Neural cell (in vitro differentiated cells): ENCODE measurements around the gene NECAP2. TPM values are rescaled to one million over a fixed set of nuclear protein-coding genes. Genes with fewer than 3 reads are reported as not detected.

Experiments used
- H2AFZ ChIP-seq: fragments of 200-600, 300-800 bp; sonication (generic), shearing (Covaris generic); 2 replicates; pipeline ENCODE4 v1.6.0; 2014; ENCODE audit warnings: low read depth, mild to moderate bottlenecking, antibody characterized with exemption, low read length, moderate library complexity
- H3F3A ChIP-seq: fragments of 200-600 bp; shearing (Covaris generic); 2 replicates; pipeline ENCODE4 v1.6.1; 2016; ENCODE audit warnings: mild to moderate bottlenecking, moderate library complexity, mixed read lengths, antibody characterized with exemption, low read length; ENCODE audit not compliant: insufficient read depth, poor library complexity, severe bottlenecking
- H3K27ac ChIP-seq: fragments of 200-600, 300-800 bp; sonication (generic), shearing (Covaris generic); 2 replicates; pipeline ENCODE4 v1.5.1; 2014; ENCODE audit warnings: mild to moderate bottlenecking, low read length, moderate library complexity
- H3K27me3 ChIP-seq: fragments of 300-800, 200-600 bp; sonication (generic), shearing (Covaris generic); 2 replicates; pipeline ENCODE4 v1.6.0; 2014; ENCODE audit warnings: mild to moderate bottlenecking, low read depth, low read length, moderate library complexity; ENCODE audit not compliant: insufficient read depth
- H3K36me3 ChIP-seq: fragments of 300-800, 200-600 bp; sonication (generic), shearing (Covaris generic); 2 replicates; pipeline ENCODE4 v1.5.1; 2014; ENCODE audit warnings: mild to moderate bottlenecking, antibody characterized with exemption, low read length, moderate library complexity; ENCODE audit not compliant: insufficient read depth
- H3K4me2 ChIP-seq: fragments of 300-800, 200-600 bp; sonication (generic), shearing (Covaris generic); 2 replicates; pipeline ENCODE4 v1.6.0; 2014; ENCODE audit warnings: mild to moderate bottlenecking, low read length
- H3K4me3 ChIP-seq: fragments of 300-800, 200-600 bp; sonication (generic), shearing (Covaris generic); 2 replicates; pipeline ENCODE4 v1.5.1; 2014; ENCODE audit warnings: mild to moderate bottlenecking, low read length, moderate library complexity
- H3K79me2 ChIP-seq: fragments of 200-600 bp; shearing (Covaris generic); replicated peaks from 2 replicates; pipeline ENCODE4 v1.6.0; 2014; ENCODE audit warnings: mild to moderate bottlenecking, low read length, moderate library complexity; ENCODE audit not compliant: insufficient read depth
- H3K9ac ChIP-seq: fragments of 300-800, 200-600 bp; sonication (generic), shearing (Covaris generic); 2 replicates; pipeline ENCODE4 v1.6.1; 2016; ENCODE audit warnings: mild to moderate bottlenecking, low read length, mixed read lengths
- H3K9me2 ChIP-seq: fragments of 200-600 bp; shearing (Covaris generic); 2 replicates; pipeline ENCODE4 v1.6.1; 2016; ENCODE audit warnings: mild to moderate bottlenecking, low read length, mixed read lengths; ENCODE audit not compliant: insufficient read depth
- H3K9me3 ChIP-seq: fragments of 200-600, 300-800 bp; sonication (generic), shearing (Covaris generic); 2 replicates; pipeline ENCODE4 v1.6.1; 2016; ENCODE audit warnings: mild to moderate bottlenecking, mixed run types, low read length, moderate library complexity, mixed read lengths
- H4K20me1 ChIP-seq: fragments of 200-600 bp; shearing (Covaris generic); 2 replicates; pipeline ENCODE4 v1.6.1; 2016; ENCODE audit warnings: mild to moderate bottlenecking, mixed run types; ENCODE audit not compliant: insufficient read depth
- CTCF ChIP-seq: fragments of 450-650 bp; IDR thresholded peaks from 2 replicates; pipeline ENCODE4 v1.5.1; 2014; ENCODE audit warnings: antibody characterized with exemption, mild to moderate bottlenecking, moderate library complexity; ENCODE audit not compliant: poor library complexity, severe bottlenecking
- EP300 ChIP-seq: fragments of 450-650 bp; conservative IDR thresholded peaks from 2 replicates; pipeline ENCODE4 v1.6.1; 2014; ENCODE audit warnings: antibody characterized with exemption, mild to moderate bottlenecking, moderate library complexity; ENCODE audit not compliant: poor library complexity, severe bottlenecking
- EZH2 ChIP-seq: fragments of 200-600, 300-800 bp; shearing (Covaris generic), sonication (generic); IDR thresholded peaks from 2 replicates; pipeline ENCODE4 v1.6.1; 2014; ENCODE audit warnings: antibody characterized with exemption, low read length, borderline replicate concordance, mild to moderate bottlenecking; ENCODE audit not compliant: insufficient read depth, poor library complexity, severe bottlenecking
- MXI1 ChIP-seq: fragments of 450-650 bp; conservative IDR thresholded peaks from 2 replicates; pipeline ENCODE4 v1.6.1; 2014; ENCODE audit warnings: antibody characterized with exemption, mild to moderate bottlenecking; ENCODE audit not compliant: poor library complexity, severe bottlenecking
- POLR2AphosphoS5 ChIP-seq: IDR thresholded peaks from 2 replicates; pipeline ENCODE4 v1.6.1; 2012
- RAD21 ChIP-seq: fragments of 450-650 bp; conservative IDR thresholded peaks from 2 replicates; pipeline ENCODE4 v1.6.1; 2014; ENCODE audit warnings: antibody characterized with exemption, mild to moderate bottlenecking, moderate library complexity
- SMC3 ChIP-seq: fragments of 450-650 bp; conservative IDR thresholded peaks from 2 replicates; pipeline ENCODE4 v1.6.1; 2014; ENCODE audit warnings: antibody characterized with exemption, mild to moderate bottlenecking, moderate library complexity; ENCODE audit not compliant: poor library complexity
- TAF1 ChIP-seq: IDR thresholded peaks from 2 replicates; pipeline ENCODE4 v1.6.1; 2012; ENCODE audit warnings: low read depth
- polyA plus RNA-seq: library from polyadenylated mRNA; depleted of rRNA; stranded (reverse); fragments of >200 nt; gene quantifications from 2 replicates; pipeline ENCODE4 v1.2.3, GENCODE V29; 2014
- TF ChIP-seq, protein P1 (sequence below): IDR thresholded peaks from 2 replicates; pipeline ENCODE4 v1.6.1; 2012; ENCODE audit warnings: borderline replicate concordance

NECAP2 gene
- polyA plus RNA-seq, 1 donor from 2014 or later: 80.2 TPM

GRCh38 chr1:16449666-16450065 lies 9.1 kb downstream of the NECAP2 start:
- no peak overlapping the region for H2AFZ ChIP-seq
- H3K4me3 ChIP-seq: no peak overlapping the region
- no peaks in the 10 kb centered on the region for H3K79me2 ChIP-seq
- no peak overlapping the region for H3K4me2 ChIP-seq
- no peaks in the 10 kb centered on the region for H3K9me3 ChIP-seq
- no peaks in the 10 kb centered on the region for H3K36me3 ChIP-seq
- H3K9ac ChIP-seq: no peak overlapping the region
- no peaks in the 10 kb centered on the region for H4K20me1 ChIP-seq
- no peak overlapping the region for H3K27ac ChIP-seq
- no peaks in the 10 kb centered on the region for H3F3A ChIP-seq
- TF ChIP-seq POLR2AphosphoS5 (no peak), SMC3 (no peak), MXI1 (no peak), EP300 (no peak), CTCF (no peak), RAD21 (no peak), EZH2 (no peak), TAF1 (no peak)
- TF ChIP-seq, protein P1, sequence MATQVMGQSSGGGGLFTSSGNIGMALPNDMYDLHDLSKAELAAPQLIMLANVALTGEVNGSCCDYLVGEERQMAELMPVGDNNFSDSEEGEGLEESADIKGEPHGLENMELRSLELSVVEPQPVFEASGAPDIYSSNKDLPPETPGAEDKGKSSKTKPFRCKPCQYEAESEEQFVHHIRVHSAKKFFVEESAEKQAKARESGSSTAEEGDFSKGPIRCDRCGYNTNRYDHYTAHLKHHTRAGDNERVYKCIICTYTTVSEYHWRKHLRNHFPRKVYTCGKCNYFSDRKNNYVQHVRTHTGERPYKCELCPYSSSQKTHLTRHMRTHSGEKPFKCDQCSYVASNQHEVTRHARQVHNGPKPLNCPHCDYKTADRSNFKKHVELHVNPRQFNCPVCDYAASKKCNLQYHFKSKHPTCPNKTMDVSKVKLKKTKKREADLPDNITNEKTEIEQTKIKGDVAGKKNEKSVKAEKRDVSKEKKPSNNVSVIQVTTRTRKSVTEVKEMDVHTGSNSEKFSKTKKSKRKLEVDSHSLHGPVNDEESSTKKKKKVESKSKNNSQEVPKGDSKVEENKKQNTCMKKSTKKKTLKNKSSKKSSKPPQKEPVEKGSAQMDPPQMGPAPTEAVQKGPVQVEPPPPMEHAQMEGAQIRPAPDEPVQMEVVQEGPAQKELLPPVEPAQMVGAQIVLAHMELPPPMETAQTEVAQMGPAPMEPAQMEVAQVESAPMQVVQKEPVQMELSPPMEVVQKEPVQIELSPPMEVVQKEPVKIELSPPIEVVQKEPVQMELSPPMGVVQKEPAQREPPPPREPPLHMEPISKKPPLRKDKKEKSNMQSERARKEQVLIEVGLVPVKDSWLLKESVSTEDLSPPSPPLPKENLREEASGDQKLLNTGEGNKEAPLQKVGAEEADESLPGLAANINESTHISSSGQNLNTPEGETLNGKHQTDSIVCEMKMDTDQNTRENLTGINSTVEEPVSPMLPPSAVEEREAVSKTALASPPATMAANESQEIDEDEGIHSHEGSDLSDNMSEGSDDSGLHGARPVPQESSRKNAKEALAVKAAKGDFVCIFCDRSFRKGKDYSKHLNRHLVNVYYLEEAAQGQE: no peak
- no peaks in the 10 kb centered on the region for H3K27me3 ChIP-seq
- no peaks in the 10 kb centered on the region for H3K9me2 ChIP-seq

GRCh38 chr1:16450863-16451481 lies 10.4 kb downstream of the NECAP2 start:
- Histone ChIP-seq H3K27me3 (no peaks in the 10 kb centered on the region), H3K4me2 (no peak overlapping the region), H3K27ac (no peak overlapping the region), H3K9me3 (no peaks in the 10 kb centered on the region), H3K4me3 (no peak overlapping the region), H4K20me1 (no peaks in the 10 kb centered on the region), H3K9me2 (no peaks in the 10 kb centered on the region), H3K36me3 (no peaks in the 10 kb centered on the region), H3F3A (no peaks in the 10 kb centered on the region), H3K79me2 (no peaks in the 10 kb centered on the region), H3K9ac (no peak overlapping the region), H2AFZ (no peak overlapping the region)
- TF ChIP-seq EP300 (no peak), MXI1 (no peak), SMC3 (no peak), POLR2AphosphoS5 (no peak), TAF1 (no peak), CTCF (no peak), EZH2 (no peak), RAD21 (no peak)
- TF ChIP-seq, protein P1: no peak
